Measurements from ENCODE around the gene LILRB5. TPM values are rescaled to one million over a fixed set of nuclear protein-coding genes. Genes with fewer than 3 reads are reported as not detected.
"Not testable (repeated sequence)": the region's sequence is repeated elsewhere in the genome, so short reads cannot be mapped to it uniquely, and the experiment has no call there.

Gene LILRB5
- total RNA-seq, 2 donors from 2014 or later, result 1.5 TPM; not detected in 1

GRCh38 chr19:54218960-54219661 is 38.0 kb downstream of the LILRB5 start:
- Histone ChIP-seq H3K27me3 (replicated peaks; ENCODE audit: insufficient read depth) (peaks cover 2% of the 10 kb centered on the region), H3K4me1 (replicated peaks) (no peaks in the 10 kb centered on the region), H3K27ac (no peak overlapping the region), H3K4me3 (no peak overlapping the region), H3K9me3 (no peaks in the 10 kb centered on the region), H3K36me3 (no peaks in the 10 kb centered on the region)
- no peak for DNase-seq (ENCODE audit: low spot score)
- TF ChIP-seq POLR2A (IDR thresholded peaks at IDR 0.05) (no peak), POLR2AphosphoS5 (IDR thresholded peaks at IDR 0.05) (no peak), CTCF (IDR thresholded peaks at IDR 0.05) (no peak)
- 87% methylated on average over 27 of the region's 27 CpGs for whole genome bisulfite sequencing
- intact Hi-C loops (cut with DNase I), result no loop called here

DNA sequence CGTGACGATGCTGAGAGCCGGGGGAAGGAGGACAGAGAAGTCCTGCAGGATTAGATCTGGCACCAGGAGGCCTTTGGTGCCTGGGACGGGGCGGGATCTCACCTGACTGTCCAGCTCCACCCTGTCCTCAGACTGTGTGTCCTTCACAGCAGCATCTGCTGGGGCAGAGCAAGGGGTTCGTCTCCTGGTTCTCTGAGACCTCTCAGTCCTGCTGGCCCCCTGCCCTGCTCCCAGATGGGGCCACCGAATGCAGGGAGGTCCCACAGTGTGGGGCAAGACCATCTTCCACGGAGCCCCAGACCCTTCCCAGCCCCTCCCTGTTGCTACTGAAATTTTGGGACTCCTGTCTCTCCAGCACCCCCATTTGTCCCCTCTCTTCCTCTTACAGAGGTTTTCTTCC is 38.8 kb downstream of the LILRB5 start:
- intact Hi-C loops (cut with DNase I), result no loop called here
- DNase-seq (ENCODE audit: low spot score), result no peak
- WGBS, result 69% methylated on average over 8 of the region's 8 CpGs
- Histone ChIP-seq H3K27ac (no peak overlapping the region), H3K27me3 (replicated peaks; ENCODE audit: insufficient read depth) (peaks cover 2% of the 10 kb centered on the region), H3K4me1 (replicated peaks) (no peaks in the 10 kb centered on the region), H3K9me3 (no peaks in the 10 kb centered on the region), H3K4me3 (no peak overlapping the region), H3K36me3 (no peaks in the 10 kb centered on the region)
- TF ChIP-seq POLR2A (IDR thresholded peaks at IDR 0.05) (no peak), CTCF (IDR thresholded peaks at IDR 0.05) (no peak), POLR2AphosphoS5 (IDR thresholded peaks at IDR 0.05) (no peak)

DNA sequence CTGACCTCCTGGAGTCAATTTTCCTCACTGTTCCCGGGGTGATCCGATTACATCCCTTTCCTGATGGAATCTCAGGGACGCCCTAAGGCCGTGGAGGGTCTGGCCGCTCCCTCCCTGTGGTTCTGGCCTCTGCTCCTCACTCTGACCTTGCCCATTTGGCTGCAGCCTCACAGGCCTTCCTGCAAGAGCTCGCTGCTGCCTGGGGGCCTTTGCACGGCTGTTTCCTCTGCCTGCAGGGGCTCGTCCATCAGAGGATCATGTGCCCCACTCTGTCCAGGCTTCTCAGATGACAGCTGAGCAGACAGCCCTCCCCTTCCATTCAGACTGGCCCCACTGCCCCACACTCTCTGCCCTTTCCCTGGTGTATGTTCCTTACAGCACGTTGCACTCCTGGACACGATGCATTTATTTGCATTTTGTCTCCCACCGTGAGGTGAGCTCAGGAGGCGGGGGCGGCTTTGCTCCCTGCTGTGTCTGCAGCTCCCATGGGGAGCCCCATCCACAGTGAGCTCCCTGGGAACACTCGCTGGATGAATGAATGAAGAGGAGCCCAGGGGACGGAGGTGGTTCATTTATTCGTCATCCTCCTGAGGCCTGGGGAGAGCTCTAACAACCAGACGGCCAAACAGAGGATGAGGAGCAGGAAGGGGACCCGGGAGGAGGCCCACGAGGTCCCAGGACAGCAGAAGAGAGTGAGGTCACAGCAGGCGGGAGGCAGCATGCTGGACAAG is 39.4 kb downstream of the LILRB5 start:
- H3K27me3 ChIP-seq (replicated peaks; ENCODE audit: insufficient read depth); H3K27ac ChIP-seq; intact Hi-C loops (cut with DNase I); H3K36me3 ChIP-seq; H3K9me3 ChIP-seq; DNase-seq (ENCODE audit: low spot score); H3K4me1 ChIP-seq (replicated peaks); H3K4me3 ChIP-seq: not testable (repeated sequence)
- WGBS, result 51% methylated on average over 19 of the region's 20 CpGs

DNA sequence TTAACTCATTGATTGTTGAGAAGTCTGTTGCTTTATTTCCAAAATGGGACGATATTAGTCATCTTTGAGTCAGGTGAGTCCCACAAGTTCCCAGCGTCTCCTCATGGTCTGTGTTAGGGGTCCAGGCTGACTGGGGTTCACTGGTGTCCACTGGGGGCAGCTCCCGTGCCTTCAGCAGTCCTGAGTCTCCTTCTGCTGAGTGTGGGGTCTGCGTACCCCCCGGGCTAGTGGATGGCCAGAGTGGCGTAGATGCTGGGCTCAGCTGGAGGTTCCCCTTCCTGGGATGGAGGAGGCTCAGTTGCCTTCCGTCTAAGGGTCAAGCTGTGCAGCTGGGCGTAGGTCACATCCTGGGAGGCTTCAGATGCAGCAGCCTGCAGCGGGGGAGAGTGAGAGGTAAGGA is 40.2 kb downstream of the LILRB5 start:
- Histone ChIP-seq H3K9me3 (no peaks in the 10 kb centered on the region), H3K27ac (no peak overlapping the region), H3K27me3 (replicated peaks; ENCODE audit: insufficient read depth) (no peaks in the 10 kb centered on the region), H3K36me3 (no peaks in the 10 kb centered on the region), H3K4me1 (replicated peaks) (no peaks in the 10 kb centered on the region), H3K4me3 (no peak overlapping the region)
- 88% methylated on average over 9 of the region's 9 CpGs for WGBS
- intact Hi-C loops (cut with DNase I), result no loop called here
- DNase-seq (ENCODE audit: low spot score), result no peak
- no peak for TF ChIP-seq POLR2A (IDR thresholded peaks at IDR 0.05)
- no peak for TF ChIP-seq CTCF (IDR thresholded peaks at IDR 0.05)
- TF ChIP-seq POLR2AphosphoS5 (IDR thresholded peaks at IDR 0.05), result no peak

GRCh38 chr19:54214734-54215133 is 42.3 kb downstream of the LILRB5 start:
- H3K27me3 ChIP-seq (replicated peaks; ENCODE audit: insufficient read depth); H3K36me3 ChIP-seq; intact Hi-C loops (cut with DNase I); DNase-seq (ENCODE audit: low spot score); H3K4me3 ChIP-seq; H3K9me3 ChIP-seq; H3K4me1 ChIP-seq (replicated peaks); H3K27ac ChIP-seq: not testable (repeated sequence)
- 97% methylated on average over 10 of the region's 19 CpGs for WGBS

GRCh38 chr19:54214217-54214616 is 42.9 kb downstream of the LILRB5 start:
- DNase-seq (ENCODE audit: low spot score); H3K4me3 ChIP-seq; H3K27me3 ChIP-seq (replicated peaks; ENCODE audit: insufficient read depth); intact Hi-C loops (cut with DNase I); H3K36me3 ChIP-seq; H3K4me1 ChIP-seq (replicated peaks); H3K27ac ChIP-seq; H3K9me3 ChIP-seq: not testable (repeated sequence)
- 72% methylated on average over 5 of the region's 5 CpGs for WGBS
